ENCODE results near the gene SH3D19. TPM values are rescaled to one million over a fixed set of nuclear protein-coding genes. Genes with fewer than 3 reads are reported as not detected.

The SH3D19 gene
- total RNA-seq, 1 experiment from 2014 or later = 29.7 TPM

GRCh38 chr4:151098979-151099228, 226.5 kb downstream of the SH3D19 start:
- H3K79me2 ChIP-seq (ENCODE audit: insufficient read depth, low read length) = peaks cover 17% of the 10 kb centered on the region; the same call in 1 of the 2 replicates
- Mint-ChIP-seq H3K36me3 (ENCODE audit: insufficient read depth in 1 of 3, low read depth in 3 of 3) (peaks cover 39 to 45% (median 45%) of the 10 kb centered on the region in 3 experiments), H3K4me3 (peak overlapping the region; percentile 91 to 98), H3K27ac (peak overlapping the region; percentile 68 to 100 (median 99); a peak in 4 of 7 replicates), H3K27me3 (ENCODE audit: low read depth) (no peaks in the 10 kb centered on the region), H3K9me3 (peaks cover 0 to 4% of the 10 kb centered on the region in 2 experiments; a peak in 1 of 5 replicates), H3K4me1 (peaks cover 10 to 20% of the 10 kb centered on the region in 2 experiments)
- no peak overlapping the region for H2BK5ac ChIP-seq (ENCODE audit: insufficient read length, low read length)
- no peak for TF ChIP-seq CTCF (conservative IDR thresholded peaks at IDR 0.05)
- H4K20me1 ChIP-seq (ENCODE audit: control insufficient read depth, insufficient read depth, insufficient read length) = no peaks in the 10 kb centered on the region
- no peaks in the 10 kb centered on the region for H3K9me3 ChIP-seq (ENCODE audit: control insufficient read depth, low read depth, low read length)
- H3K23ac ChIP-seq (ENCODE audit: insufficient read length, low read depth, low read length) = no peak overlapping the region
- H3K27me3 ChIP-seq (ENCODE audit: insufficient read depth, low read length) = no peaks in the 10 kb centered on the region
- H3K27ac ChIP-seq (ENCODE audit: insufficient read length, low read depth, low read length) = no peak overlapping the region
- no peak overlapping the region for H2BK15ac ChIP-seq (ENCODE audit: low read depth, low read length)
- H2BK12ac ChIP-seq (ENCODE audit: insufficient read length, low read depth, low read length) = no peak overlapping the region
- H3K4me1 ChIP-seq (ENCODE audit: insufficient read depth, low read length) = no peaks in the 10 kb centered on the region
- H2BK20ac ChIP-seq (ENCODE audit: low read depth, low read length, poor library complexity, severe bottlenecking) = no peak overlapping the region
- no peak overlapping the region for H4K91ac ChIP-seq (ENCODE audit: insufficient read length, low read depth, low read length)
- peak overlapping the region; percentile 80 for H3K18ac ChIP-seq (ENCODE audit: insufficient read length, low read depth, low read length)
- no peaks in the 10 kb centered on the region for H3K79me1 ChIP-seq (ENCODE audit: insufficient read depth, low read depth, low read length, poor library complexity, severe bottlenecking)
- no peak overlapping the region for H3K56ac ChIP-seq (ENCODE audit: insufficient read length, low read depth, low read length)
- WGBS (ENCODE audit: extremely low coverage, insufficient read length, low lambda C conversion rate) = no CpG with 5 or more reads among the region's 8 CpGs
- H4K8ac ChIP-seq (replicated peaks; ENCODE audit: insufficient read length, low read depth, low read length) = no peak overlapping the region
- H3K9ac ChIP-seq (ENCODE audit: extremely low read depth, insufficient read length, low read length) = peak overlapping the region; percentile 54
- no peaks in the 10 kb centered on the region for H3K23me2 ChIP-seq (ENCODE audit: insufficient read length, low read depth, low read length, poor library complexity, severe bottlenecking)
- no peak for DNase-seq
- H2AFZ ChIP-seq (ENCODE audit: low read length) = peak overlapping the region; percentile 72
- H2AK5ac ChIP-seq (ENCODE audit: insufficient read length, low read length) = no peak overlapping the region
- H3K14ac ChIP-seq (ENCODE audit: insufficient read depth, low read length) = peak overlapping the region; percentile 55; the same call in 1 of the 2 replicates
- H3T11ph ChIP-seq (ENCODE audit: low read length) = no peak overlapping the region
- no peak overlapping the region for H2BK120ac ChIP-seq (ENCODE audit: low read depth, low read length, poor library complexity, severe bottlenecking)
- no peak overlapping the region for H4K5ac ChIP-seq (ENCODE audit: insufficient read length, low read depth, low read length)
- H3K4me2 ChIP-seq (ENCODE audit: insufficient read depth, insufficient read length, low read length) = peak overlapping the region; percentile 70
- no peak overlapping the region for H3K4ac ChIP-seq (ENCODE audit: low read depth, low read length)

Data from H9 (cell line).